Medulla oblongata (tissue), 1 donor: Measurements from ENCODE around the gene SOX4.
A peak's percentile ranks its signal among the peaks of the same experiment; 100 is the strongest.

Experiments used
- DNase-seq: peaks from one replicate; pipeline ENCODE4 v3.0.0-alpha.2; 2015; ENCODE audit errors: extremely low spot score

SOX4 gene

DNA sequence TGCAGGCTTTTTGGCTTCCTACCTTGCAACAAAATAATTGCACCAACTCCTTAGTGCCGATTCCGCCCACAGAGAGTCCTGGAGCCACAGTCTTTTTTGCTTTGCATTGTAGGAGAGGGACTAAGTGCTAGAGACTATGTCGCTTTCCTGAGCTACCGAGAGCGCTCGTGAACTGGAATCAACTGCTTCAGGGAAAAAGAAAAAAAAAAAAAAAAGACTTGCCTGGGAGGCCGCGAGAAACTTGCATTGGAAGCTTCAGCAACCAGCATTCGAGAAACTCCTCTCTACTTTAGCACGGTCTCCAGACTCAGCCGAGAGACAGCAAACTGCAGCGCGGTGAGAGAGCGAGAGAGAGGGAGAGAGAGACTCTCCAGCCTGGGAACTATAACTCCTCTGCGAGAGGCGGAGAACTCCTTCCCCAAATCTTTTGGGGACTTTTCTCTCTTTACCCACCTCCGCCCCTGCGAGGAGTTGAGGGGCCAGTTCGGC is 420 bp downstream of the SOX4 start:
- peak; percentile 60 for DNase-seq

DNA sequence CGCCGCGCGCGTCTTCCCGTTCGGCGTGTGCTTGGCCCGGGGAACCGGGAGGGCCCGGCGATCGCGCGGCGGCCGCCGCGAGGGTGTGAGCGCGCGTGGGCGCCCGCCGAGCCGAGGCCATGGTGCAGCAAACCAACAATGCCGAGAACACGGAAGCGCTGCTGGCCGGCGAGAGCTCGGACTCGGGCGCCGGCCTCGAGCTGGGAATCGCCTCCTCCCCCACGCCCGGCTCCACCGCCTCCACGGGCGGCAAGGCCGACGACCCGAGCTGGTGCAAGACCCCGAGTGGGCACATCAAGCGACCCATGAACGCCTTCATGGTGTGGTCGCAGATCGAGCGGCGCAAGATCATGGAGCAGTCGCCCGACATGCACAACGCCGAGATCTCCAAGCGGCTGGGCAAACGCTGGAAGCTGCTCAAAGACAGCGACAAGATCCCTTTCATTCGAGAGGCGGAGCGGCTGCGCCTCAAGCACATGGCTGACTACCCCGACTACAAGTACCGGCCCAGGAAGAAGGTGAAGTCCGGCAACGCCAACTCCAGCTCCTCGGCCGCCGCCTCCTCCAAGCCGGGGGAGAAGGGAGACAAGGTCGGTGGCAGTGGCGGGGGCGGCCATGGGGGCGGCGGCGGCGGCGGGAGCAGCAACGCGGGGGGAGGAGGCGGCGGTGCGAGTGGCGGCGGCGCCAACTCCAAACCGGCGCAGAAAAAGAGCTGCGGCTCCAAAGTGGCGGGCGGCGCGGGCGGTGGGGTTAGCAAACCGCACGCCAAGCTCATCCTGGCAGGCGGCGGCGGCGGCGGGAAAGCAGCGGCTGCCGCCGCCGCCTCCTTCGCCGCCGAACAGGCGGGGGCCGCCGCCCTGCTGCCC is 1.1 kb downstream of the SOX4 start:
- DNase-seq: peak; percentile 63

DNA sequence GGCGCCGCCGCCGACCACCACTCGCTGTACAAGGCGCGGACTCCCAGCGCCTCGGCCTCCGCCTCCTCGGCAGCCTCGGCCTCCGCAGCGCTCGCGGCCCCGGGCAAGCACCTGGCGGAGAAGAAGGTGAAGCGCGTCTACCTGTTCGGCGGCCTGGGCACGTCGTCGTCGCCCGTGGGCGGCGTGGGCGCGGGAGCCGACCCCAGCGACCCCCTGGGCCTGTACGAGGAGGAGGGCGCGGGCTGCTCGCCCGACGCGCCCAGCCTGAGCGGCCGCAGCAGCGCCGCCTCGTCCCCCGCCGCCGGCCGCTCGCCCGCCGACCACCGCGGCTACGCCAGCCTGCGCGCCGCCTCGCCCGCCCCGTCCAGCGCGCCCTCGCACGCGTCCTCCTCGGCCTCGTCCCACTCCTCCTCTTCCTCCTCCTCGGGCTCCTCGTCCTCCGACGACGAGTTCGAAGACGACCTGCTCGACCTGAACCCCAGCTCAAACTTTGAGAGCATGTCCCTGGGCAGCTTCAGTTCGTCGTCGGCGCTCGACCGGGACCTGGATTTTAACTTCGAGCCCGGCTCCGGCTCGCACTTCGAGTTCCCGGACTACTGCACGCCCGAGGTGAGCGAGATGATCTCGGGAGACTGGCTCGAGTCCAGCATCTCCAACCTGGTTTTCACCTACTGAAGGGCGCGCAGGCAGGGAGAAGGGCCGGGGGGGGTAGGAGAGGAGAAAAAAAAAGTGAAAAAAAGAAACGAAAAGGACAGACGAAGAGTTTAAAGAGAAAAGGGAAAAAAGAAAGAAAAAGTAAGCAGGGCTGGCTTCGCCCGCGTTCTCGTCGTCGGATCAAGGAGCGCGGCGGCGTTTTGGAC is 2.0 kb downstream of the SOX4 start:
- DNase-seq: peak; percentile 18

DNA sequence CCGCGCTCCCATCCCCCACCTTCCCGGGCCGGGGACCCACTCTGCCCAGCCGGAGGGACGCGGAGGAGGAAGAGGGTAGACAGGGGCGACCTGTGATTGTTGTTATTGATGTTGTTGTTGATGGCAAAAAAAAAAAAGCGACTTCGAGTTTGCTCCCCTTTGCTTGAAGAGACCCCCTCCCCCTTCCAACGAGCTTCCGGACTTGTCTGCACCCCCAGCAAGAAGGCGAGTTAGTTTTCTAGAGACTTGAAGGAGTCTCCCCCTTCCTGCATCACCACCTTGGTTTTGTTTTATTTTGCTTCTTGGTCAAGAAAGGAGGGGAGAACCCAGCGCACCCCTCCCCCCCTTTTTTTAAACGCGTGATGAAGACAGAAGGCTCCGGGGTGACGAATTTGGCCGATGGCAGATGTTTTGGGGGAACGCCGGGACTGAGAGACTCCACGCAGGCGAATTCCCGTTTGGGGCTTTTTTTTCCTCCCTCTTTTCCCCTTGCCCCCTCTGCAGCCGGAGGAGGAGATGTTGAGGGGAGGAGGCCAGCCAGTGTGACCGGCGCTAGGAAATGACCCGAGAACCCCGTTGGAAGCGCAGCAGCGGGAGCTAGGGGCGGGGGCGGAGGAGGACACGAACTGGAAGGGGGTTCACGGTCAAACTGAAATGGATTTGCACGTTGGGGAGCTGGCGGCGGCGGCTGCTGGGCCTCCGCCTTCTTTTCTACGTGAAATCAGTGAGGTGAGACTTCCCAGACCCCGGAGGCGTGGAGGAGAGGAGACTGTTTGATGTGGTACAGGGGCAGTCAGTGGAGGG is 2.8 kb downstream of the SOX4 start:
- peak; percentile 48 for DNase-seq

DNA sequence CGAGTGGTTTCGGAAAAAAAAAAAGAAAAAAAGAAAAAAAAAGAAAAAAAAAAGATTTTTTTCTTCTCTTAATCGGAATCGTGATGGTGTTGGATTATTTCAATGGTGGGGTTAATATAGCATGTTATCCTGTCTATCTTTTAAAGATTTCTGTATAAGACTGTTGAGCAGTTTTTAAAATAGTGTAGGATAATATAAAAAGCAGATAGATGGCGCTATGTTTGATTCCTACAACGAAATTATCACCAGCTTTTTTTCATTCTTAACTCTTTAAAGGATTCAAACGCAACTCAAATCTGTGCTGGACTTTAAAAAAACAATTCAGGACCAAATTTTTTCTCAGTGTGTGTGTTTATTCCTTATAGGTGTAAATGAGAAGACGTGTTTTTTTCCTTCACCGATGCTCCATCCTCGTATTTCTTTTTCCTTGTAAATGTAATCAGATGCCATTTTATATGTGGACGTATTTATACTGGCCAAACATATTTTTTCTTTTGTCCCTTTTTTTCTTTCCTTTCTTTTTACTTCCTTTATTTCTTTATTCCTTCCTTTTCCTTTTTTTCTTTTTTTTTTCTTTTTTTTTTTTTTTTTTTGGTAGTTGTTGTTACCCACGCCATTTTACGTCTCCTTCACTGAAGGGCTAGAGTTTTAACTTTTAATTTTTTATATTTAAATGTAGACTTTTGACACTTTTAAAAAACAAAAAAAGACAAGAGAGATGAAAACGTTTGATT is 3.6 kb downstream of the SOX4 start:
- DNase-seq: peak; percentile 68

DNA sequence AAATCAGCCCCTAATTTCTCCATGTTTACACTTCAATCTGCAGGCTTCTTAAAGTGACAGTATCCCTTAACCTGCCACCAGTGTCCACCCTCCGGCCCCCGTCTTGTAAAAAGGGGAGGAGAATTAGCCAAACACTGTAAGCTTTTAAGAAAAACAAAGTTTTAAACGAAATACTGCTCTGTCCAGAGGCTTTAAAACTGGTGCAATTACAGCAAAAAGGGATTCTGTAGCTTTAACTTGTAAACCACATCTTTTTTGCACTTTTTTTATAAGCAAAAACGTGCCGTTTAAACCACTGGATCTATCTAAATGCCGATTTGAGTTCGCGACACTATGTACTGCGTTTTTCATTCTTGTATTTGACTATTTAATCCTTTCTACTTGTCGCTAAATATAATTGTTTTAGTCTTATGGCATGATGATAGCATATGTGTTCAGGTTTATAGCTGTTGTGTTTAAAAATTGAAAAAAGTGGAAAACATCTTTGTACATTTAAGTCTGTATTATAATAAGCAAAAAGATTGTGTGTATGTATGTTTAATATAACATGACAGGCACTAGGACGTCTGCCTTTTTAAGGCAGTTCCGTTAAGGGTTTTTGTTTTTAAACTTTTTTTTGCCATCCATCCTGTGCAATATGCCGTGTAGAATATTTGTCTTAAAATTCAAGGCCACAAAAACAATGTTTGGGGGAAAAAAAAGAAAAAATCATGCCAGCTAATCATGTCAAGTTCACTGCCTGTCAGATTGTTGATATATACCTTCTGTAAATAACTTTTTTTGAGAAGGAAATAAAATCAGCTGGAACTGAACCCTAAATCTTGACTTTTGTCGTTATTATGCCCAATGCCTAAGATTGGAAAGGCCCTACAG is 4.5 kb downstream of the SOX4 start:
- peak; percentile 28 for DNase-seq

DNA sequence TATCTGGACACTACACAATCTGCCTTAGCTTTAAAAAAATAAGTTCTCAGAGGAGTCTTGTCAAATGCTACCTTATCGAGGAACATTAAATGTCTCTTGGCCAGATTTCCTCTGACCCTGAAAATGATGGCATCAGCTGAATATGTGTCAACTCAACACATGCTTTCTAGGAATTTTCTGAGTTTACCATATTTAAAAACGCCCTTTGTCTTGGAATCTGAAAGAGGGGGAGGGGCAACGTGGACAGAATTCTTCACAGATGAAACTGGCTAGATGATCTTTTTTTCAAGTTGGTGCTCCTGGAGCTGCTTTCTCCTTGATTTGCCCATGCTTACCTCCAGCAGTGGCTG is 5.1 kb downstream of the SOX4 start:
- DNase-seq: no peak

DNA sequence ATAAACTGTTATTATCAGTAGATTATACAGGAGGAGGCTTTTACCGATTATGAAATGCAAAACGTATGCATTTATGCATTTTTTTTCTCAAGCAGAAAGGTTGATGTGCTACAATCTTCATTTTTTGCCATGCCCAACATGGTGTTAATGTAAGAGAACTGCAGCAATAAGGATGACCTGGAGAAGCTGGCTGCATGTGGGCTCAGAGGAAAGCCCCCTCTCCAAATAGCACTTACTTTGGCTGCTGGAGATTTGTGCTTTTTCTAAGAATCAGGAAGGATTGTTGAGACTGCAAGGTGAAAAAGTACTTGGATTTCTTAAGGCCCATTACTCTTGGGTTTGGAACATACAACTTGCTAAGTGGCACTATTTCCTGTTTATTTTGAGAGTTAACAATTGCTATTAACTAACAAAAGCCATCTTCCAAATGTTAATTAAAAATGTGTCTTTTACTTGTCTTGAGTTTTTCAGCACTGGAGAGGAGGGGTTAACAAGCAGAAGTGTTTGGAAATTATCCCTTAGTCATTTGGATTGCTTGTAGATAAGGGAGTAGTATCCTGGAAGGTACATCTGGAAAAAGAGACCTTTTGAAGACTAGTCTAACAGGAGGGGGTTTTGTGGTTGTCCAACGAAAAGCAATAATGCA is 5.6 kb downstream of the SOX4 start:
- DNase-seq: no peak

DNA sequence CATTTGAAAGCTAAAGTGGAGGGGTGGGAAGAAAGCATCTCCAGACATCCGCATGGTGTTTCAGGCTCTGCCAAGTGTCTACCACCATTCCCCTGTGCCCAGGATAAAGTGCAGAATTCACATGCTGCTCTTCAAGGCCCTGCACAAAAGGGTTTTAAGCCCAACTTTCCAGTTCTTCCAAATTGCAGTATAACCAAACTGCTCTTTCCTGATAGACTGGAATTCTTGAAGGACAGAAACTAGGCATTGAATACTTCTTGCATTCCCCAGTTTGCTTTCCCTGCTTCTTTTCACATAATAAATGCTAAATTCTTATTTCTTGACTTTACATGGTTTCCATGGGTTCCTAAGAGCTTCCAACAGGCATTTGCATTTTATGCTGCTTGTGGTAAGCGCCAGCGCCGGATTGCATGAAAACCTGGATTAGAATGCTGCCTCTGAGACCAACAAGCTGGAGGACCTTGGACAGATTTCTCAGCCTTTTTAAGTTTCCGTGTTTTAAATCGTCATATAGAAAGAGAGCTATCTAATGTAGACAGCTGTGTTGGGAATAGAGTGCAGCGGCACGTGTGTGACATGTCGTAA is 7.9 kb downstream of the SOX4 start:
- DNase-seq: no peak

DNA sequence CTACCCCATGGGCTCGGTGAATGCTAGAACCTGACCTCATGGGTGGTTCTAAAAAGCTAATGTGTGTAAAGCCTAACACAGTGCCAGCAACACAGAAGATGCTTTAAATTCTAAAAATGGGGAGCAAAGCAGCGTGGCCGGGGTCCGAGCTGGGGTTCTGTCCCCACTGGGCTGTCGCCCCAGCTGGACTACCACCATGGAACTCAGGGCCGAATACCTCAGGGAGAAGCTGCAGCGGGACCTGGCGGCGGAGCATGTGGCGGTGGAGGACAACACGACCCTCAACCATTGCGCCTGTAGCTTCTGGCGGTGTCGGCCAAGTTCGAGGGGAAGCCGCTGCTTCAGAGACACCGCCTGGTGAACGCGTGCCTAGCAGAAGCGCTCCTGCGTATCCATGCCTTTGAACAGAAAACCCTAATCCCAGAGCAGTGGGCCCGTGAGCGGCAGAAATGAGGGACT is 8.4 kb downstream of the SOX4 start:
- no peak for DNase-seq

DNA sequence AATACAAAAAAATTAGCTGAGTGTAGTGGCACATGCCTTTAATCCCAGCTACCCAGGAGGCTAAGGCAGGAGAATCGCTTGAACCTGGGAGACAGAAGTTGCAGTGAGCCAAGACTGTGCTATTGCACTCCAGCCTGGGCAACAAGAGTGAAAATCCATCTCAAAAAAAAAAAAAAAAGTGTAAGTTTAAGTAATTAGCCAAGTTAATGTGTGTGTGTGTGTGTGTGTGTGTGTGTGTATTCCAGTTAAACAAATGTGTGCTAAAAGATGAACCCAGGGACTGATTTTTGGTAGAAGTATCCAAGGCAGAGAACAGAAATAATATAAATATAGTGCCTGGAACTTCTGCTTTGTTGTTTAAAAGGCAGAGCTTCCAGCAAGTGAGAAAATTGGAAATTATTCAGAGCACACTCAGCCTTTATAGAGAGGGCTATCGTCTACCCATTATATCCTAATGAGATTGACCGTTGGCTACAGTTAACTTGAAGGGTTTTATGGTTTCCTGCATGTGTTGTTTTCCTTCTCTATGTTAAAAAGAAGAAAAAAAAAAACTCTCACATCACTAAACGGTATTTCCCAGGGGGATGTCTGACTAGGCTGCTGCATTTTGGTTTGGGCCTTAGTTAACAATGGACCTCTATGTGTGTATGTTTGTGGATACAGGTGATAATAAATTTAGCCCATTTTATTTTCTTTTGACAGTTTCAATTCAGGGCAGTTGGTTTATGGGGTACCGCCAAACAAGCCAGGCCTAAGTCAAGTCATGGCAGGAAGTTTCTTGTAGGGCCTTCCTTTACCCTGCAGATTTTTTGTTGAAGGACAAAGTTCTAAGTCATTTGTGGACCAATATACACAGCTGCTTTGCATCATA is 9.8 kb downstream of the SOX4 start:
- DNase-seq: no peak

DNA sequence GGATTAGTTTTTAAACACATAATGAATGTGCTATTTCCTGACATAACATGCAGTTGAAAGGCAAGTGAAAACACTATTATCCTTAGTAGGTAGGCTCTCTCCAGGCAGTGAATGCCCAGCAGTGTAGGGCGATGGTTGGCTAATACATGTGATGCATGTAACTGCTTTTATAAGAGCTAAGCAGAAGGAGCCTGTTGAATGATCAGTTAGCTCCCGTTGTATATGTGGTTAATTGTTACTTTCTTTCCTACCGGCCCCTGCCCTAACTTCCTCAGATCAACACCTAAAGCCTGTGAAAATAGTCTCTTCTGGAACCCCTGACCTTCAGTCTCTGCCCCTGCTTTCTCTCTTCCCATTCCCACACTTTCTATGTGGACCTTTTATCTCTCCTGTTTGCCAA is 10.5 kb downstream of the SOX4 start:
- DNase-seq: no peak

DNA sequence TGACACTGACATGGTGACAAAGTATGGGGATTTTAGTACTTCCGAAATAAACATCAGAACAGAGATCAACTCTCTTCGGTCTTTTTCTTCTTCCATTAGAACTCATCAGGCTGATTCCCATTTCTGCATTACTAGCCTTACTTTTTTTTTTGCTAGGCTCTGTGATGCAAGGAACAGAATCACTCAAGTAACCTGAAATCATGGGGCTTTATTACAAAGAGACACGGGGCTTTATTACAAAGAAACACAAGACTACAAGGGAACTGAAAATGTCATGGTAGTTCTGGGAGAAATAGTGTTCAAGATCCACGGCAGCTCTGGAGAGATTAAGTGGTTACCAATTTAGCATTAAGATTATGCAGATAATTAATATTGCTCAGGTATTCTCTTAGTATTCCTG is 11.6 kb downstream of the SOX4 start:
- no peak for DNase-seq

DNA sequence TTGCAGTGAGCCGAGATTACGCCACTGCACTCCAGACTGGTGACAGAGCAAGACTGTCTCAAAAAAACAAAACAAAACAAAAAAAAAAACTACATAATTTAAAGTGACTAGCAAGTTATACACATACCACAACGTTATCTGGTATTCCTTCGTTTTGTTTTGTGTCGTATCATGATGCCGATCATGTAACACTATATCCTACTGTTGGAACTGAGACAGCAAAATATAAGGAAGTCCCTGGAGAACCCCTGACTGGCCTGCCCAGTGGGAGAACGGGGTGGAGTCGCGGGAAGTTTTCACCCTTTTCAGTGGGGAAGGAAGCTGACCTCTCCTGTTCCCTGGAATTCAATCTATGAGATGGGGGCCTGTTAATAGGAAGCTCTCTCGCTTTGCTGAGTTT is 15.1 kb downstream of the SOX4 start:
- no peak for DNase-seq

DNA sequence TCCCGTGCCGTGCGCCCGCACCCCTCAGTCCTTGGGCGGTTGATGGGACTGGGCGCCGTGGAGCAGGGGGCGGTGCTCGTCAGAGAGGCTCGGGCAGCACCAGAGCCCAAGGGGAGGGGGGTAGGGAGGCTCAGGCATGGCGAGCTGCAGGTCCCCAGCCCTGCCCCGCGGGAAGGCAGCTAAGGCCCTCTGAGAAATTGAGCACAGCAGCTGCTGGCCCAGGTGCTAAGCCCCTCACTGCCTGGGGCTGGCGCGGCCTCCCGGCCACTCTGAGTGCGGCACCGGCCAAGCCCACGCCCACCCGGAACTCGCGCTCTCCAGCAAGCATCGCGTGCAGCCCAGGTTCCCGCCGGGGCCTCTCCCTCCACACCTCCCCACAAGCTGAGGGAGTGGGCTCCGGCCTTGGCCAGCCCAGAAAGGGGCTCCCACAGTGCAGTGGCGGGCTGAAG is 16.4 kb downstream of the SOX4 start:
- no peak for DNase-seq

DNA sequence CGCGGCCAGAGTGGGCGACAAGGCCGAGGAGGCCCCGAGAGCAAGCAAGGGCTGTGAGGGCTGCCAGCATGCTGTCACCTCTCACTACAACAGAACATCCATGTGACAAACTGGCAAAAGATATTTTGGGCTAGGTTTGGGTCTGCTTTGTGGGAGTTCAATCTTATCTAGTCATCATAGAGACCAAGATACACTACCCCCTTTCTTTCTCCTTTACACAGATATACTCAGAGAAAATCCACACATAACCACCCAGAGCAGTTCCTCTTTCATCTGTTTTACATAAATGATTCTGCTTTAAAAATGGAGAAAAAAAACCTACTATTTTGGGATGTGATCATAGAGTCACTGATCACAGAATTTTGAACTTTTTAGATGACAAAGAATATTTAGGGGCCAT is 16.8 kb downstream of the SOX4 start:
- no peak for DNase-seq

DNA sequence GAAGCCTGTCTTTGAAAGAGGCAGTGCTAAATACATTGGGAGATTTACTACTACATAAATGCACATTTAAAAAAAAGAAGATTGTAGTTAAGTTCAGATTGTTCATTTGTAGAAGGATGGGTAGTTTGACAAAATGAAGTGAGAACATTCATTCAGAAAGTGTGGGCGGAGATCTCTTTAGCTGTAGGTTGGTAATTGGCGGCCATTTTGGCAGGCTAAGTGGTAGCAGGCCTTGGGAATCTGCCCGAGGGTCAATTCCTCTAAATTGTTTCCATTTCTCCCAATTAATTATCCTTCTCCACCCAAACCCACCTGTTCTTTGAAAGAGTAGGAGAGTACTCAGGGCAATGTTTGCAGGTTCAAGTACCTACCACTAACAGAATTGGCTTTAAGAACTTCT is 17.9 kb downstream of the SOX4 start:
- DNase-seq: no peak

DNA sequence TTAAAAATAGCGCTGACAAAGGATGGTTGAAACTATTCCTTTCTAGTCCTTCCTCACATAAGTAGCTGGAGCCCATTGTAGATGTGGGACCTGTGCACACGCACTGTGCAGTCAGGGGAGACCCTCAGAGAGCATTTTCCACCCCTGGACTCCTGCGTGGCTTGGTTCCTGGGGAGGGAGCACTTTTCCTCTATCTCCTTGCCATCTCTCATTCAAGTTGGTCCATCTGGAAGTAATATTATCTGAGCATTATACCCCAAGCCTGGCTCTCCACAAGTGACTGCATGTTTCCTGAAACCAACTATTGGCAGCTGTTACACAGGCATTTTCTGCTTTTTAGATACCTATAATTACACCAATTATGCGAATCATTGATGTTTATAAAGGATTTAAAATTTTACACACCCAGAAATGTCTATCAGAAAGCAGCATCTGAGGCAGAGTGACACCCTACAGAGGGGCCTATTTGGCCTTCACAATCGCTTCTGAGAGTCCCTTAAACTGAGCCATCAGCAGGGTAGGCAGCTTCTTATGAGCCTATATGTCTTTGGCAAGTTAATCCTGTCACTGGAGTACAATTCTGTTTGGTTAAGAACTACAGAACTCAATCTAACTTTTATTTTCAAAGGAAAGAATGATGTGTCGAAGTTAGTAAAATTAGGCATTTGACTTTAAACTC is 18.7 kb downstream of the SOX4 start:
- DNase-seq: no peak
